PFSK-1 (cell line): ENCODE measurements around the gene DHDDS.

ENCODE experiments used
- FOXP2 ChIP-seq: optimal IDR thresholded peaks from 2 replicates; pipeline ENCODE3; 2011; ENCODE audit warnings: borderline replicate concordance, control low read depth, inconsistent platforms; ENCODE audit not compliant: insufficient read depth; ENCODE audit errors: extremely low read length, extremely low read depth
- POLR2AphosphoS5 ChIP-seq: IDR thresholded peaks from 2 replicates; pipeline ENCODE4 v1.6.1; 2012; ENCODE audit warnings: low read depth, mild to moderate bottlenecking, control low read depth, low read length, moderate library complexity
- SIN3A ChIP-seq: IDR thresholded peaks from 2 replicates; pipeline ENCODE4 v1.6.1; 2012; ENCODE audit warnings: mild to moderate bottlenecking, low read length, moderate library complexity, borderline replicate concordance; ENCODE audit not compliant: insufficient read depth
- TAF1 ChIP-seq: IDR thresholded peaks from 2 replicates; pipeline ENCODE4 v1.6.1; 2012; ENCODE audit warnings: low read length, control low read depth, borderline replicate concordance; ENCODE audit not compliant: insufficient read depth
- TF ChIP-seq, protein P1 (sequence below), 2 experiments: IDR thresholded peaks; 2 replicates each; pipeline versions ENCODE4 v1.6.1 to v1.8.0; 2011 to 2012; ENCODE audit warnings: low read depth in 2 of 2, low read length in 2 of 2, control low read depth in 1 of 2, inconsistent platforms in 1 of 2, mild to moderate bottlenecking in 1 of 2, moderate library complexity in 1 of 2; ENCODE audit not compliant: insufficient read depth in 1 of 2

- TF ChIP-seq POLR2AphosphoS5 (no peak), FOXP2 (no peak), TAF1 (no peak), SIN3A (no peak)
- TF ChIP-seq, protein P1, sequence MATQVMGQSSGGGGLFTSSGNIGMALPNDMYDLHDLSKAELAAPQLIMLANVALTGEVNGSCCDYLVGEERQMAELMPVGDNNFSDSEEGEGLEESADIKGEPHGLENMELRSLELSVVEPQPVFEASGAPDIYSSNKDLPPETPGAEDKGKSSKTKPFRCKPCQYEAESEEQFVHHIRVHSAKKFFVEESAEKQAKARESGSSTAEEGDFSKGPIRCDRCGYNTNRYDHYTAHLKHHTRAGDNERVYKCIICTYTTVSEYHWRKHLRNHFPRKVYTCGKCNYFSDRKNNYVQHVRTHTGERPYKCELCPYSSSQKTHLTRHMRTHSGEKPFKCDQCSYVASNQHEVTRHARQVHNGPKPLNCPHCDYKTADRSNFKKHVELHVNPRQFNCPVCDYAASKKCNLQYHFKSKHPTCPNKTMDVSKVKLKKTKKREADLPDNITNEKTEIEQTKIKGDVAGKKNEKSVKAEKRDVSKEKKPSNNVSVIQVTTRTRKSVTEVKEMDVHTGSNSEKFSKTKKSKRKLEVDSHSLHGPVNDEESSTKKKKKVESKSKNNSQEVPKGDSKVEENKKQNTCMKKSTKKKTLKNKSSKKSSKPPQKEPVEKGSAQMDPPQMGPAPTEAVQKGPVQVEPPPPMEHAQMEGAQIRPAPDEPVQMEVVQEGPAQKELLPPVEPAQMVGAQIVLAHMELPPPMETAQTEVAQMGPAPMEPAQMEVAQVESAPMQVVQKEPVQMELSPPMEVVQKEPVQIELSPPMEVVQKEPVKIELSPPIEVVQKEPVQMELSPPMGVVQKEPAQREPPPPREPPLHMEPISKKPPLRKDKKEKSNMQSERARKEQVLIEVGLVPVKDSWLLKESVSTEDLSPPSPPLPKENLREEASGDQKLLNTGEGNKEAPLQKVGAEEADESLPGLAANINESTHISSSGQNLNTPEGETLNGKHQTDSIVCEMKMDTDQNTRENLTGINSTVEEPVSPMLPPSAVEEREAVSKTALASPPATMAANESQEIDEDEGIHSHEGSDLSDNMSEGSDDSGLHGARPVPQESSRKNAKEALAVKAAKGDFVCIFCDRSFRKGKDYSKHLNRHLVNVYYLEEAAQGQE (IDR thresholded peaks at IDR 0.05; ENCODE audit: insufficient read depth in 1 of 2, low read depth in 2 of 2, low read length in 2 of 2): no peak
Observed at GRCh38 chr1:26459573-26460031, 27.5 kb downstream of the DHDDS start.
